Fibroblast of villous mesenchyme (primary cell): ENCODE results near the gene NPVF. TPM values are rescaled to one million over a fixed set of nuclear protein-coding genes. Genes with fewer than 3 reads are reported as not detected.

Experiments used
- DNase-seq: peaks from one replicate; pipeline ENCODE4 v3.0.0-alpha.2; 2010; ENCODE audit warnings: low read depth
- H3K4me3 ChIP-seq: 2 replicates; pipeline ENCODE4 v1.5.1; 2011; ENCODE audit warnings: low read depth, mild to moderate bottlenecking, low read length
- CTCF ChIP-seq: IDR thresholded peaks from 2 replicates; pipeline ENCODE4 v1.5.1; 2012; ENCODE audit warnings: low read depth, mild to moderate bottlenecking, low read length; ENCODE audit not compliant: insufficient read depth
- total RNA-seq: library from RNA; depleted of rRNA; stranded (reverse); fragments of >200 nt; gene quantifications from 2 replicates; pipeline ENCODE4 v1.2.3, GENCODE V29; 2012

NPVF gene
- total RNA-seq, result not detected in 2 replicates

- DNase-seq, result no peak
- no peak for TF ChIP-seq CTCF
- H3K4me3 ChIP-seq, result no peak within 1 kb of the TSS
Observed at GRCh38 chr7:25228386-25228785, at the start of gene NPVF. Gene NPVF (minus strand): TSS chr7:25228486. CDS start chr7:25228439, 47 bp downstream.

- DNase-seq, result no peak
- no peak for TF ChIP-seq CTCF
- H3K4me3 ChIP-seq, result no peak overlapping the region
Observed at GRCh38 chr7:25272265-25272664, 44.0 kb upstream of the NPVF start.

GRCh38 chr7:25263337-25263736 is 35.1 kb upstream of the NPVF start:
- no peak for DNase-seq
- no peak overlapping the region for H3K4me3 ChIP-seq
- TF ChIP-seq CTCF, result no peak

- no peak overlapping the region for H3K4me3 ChIP-seq
- TF ChIP-seq CTCF, result no peak
- DNase-seq, result peak; percentile 46
Observed at GRCh38 chr7:25262586-25262985, 34.3 kb upstream of the NPVF start.

GRCh38 chr7:25261545-25262140 is 33.4 kb upstream of the NPVF start:
- DNase-seq, result peak; percentile 3
- H3K4me3 ChIP-seq, result no peak overlapping the region
- no peak for TF ChIP-seq CTCF

- peak; percentile 70 for DNase-seq
- H3K4me3 ChIP-seq, result peak overlapping the region; percentile 23
- TF ChIP-seq CTCF, result no peak
Observed at GRCh38 chr7:25260862-25261494, 32.7 kb upstream of the NPVF start.
